Duodenal mucosa (tissue), 2 donors: ENCODE measurements around the gene PLCB1.

Source experiments
- H3K27ac ChIP-seq: one replicate; pipeline ENCODE4 v1.7.0; 2013; ENCODE audit warnings: low read depth, low read length
- H3K27me3 ChIP-seq, 2 donors: one replicate each; pipeline ENCODE4 v1.7.0; 2013; ENCODE audit warnings: low read length in 2 of 2, control low read depth in 1 of 2; ENCODE audit not compliant: insufficient read depth in 2 of 2, control insufficient read depth in 1 of 2
- H3K36me3 ChIP-seq, 2 donors: one replicate each; pipeline ENCODE4 v1.7.0; 2013; ENCODE audit warnings: low read length in 2 of 2, control low read depth in 1 of 2; ENCODE audit not compliant: insufficient read depth in 2 of 2, control insufficient read depth in 1 of 2
- H3K4me1 ChIP-seq, 2 donors: one replicate each; pipeline ENCODE4 v1.7.0; 2013; ENCODE audit warnings: low read length in 2 of 2, control low read depth in 1 of 2; ENCODE audit not compliant: insufficient read depth in 2 of 2, control insufficient read depth in 1 of 2
- H3K4me3 ChIP-seq, 2 donors: one replicate each; pipeline ENCODE4 v1.7.0; 2013; ENCODE audit warnings: low read length in 2 of 2, low read depth in 1 of 2
- H3K9ac ChIP-seq, 2 donors: one replicate each; pipeline ENCODE4 v1.7.0; 2013; ENCODE audit warnings: low read length in 2 of 2, low read depth in 1 of 2
- H3K9me3 ChIP-seq, 2 donors: one replicate each; pipeline ENCODE4 v1.7.0; 2013; ENCODE audit warnings: low read length in 2 of 2, control low read depth in 1 of 2; ENCODE audit not compliant: control insufficient read depth in 1 of 2

The PLCB1 gene

DNA sequence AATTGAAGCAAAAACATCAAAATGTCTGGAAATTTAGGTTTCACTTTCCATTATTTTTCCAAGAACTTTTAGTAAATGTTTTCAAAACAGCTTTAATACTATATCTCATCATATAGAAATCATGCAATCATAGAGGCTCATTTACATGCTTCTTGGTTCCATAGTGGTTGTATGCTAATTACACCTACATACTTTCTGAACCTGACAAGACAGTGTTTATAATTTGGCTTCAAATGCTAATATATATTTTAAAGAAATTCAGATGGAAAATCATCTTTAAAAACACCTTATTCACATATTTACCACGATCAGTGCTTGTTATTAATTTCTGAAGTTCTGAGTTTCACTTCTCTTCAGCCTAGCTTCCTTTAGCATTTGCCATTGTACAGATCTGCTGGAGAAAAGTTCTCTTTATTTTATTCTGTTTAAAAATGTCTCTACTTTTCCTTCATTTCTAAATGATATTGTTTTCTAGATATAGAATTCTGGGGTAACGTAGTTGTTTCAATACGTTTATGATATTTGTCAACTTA lies 89.9 kb downstream of the PLCB1 start:
- Histone ChIP-seq H3K4me1 (no peaks in the 10 kb centered on the region), H3K36me3 (no peaks in the 10 kb centered on the region), H3K9me3 (no peaks in the 10 kb centered on the region), H3K27me3 (no peaks in the 10 kb centered on the region), H3K4me3 (no peak overlapping the region), H3K9ac (no peak overlapping the region), H3K27ac (no peak overlapping the region)

DNA sequence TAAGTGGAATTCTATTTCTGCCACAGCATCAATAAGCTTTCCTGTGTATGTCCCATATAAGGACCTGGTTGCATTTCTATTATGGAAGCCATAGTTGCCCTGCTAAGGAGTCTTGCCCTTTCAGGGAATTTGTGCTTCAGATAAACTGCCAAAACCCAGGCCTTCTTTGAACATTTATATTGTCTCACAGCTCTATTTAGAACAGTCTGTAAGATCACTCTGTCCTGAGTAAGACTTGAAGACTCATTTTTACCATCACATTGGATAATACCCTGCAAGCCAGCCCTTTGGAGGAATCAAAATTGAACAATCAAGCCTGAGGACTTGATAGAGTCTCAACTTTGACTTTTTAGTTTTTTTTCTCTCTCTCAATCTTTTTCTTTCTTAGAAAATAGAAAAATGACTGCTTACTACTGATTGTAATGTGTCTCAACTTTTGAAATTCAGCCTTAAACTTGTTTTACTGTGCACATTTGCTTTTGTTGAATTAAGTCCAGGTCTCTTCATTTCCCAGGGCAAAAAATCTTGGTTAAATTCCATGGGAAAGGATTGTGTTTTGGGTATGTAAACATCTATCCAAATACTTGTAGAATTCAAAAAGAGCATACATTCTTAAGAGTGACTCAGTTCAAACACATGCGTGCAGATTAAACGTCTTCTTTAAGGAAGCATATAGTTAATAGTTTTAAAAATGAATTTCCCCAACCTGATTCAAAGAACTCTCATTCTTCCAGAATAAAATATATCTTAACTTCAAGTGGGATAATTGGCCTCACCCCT lies 91.2 kb downstream of the PLCB1 start:
- Histone ChIP-seq H3K9ac (no peak overlapping the region), H3K4me3 (no peak overlapping the region), H3K9me3 (no peaks in the 10 kb centered on the region), H3K27ac (no peak overlapping the region), H3K36me3 (no peaks in the 10 kb centered on the region), H3K27me3 (no peaks in the 10 kb centered on the region), H3K4me1 (no peaks in the 10 kb centered on the region)

DNA sequence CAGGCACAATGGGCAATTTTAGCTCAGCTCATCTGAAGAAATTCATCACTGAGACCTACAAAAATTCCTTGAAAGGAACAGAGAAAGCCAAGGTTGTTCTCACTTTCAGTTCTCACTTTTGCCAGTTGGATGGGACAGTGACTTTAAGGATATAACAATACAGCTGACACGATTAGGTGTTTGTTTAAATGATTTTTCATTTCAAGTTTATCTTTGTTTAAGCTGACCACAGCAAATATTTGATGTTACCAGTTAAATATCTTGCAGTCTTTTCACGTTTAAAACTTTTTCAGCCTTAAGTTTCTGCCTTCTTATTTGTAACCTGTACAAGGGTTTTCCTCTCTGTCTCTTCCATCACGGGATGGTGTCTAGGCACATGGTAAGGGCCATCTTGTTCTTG lies 93.6 kb downstream of the PLCB1 start:
- Histone ChIP-seq H3K4me3 (no peak overlapping the region), H3K9ac (no peak overlapping the region), H3K4me1 (no peaks in the 10 kb centered on the region), H3K36me3 (no peaks in the 10 kb centered on the region), H3K27me3 (no peaks in the 10 kb centered on the region), H3K27ac (no peak overlapping the region), H3K9me3 (no peaks in the 10 kb centered on the region)

DNA sequence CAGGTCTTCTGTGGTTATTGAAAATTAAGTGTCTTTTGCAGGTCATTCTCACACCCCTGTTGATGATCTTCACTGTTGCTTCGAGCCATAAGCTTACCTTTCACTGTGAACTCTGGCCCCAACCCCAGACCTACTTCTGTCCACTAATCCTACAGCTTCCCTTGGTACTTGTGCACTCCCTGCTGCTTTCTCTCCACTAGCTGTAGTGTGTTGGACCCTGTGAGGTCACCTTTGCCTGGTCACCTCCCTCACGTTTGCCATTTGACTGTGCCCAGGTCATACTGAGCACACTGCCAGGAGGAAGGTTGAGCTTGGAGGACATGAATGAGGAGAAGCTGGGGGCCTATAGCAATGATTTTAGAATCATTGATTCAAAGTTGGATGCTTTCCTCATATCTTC lies 94.0 kb downstream of the PLCB1 start:
- no peaks in the 10 kb centered on the region for H3K36me3 ChIP-seq
- H3K27ac ChIP-seq: no peak overlapping the region
- no peak overlapping the region for H3K4me3 ChIP-seq
- H3K27me3 ChIP-seq: no peaks in the 10 kb centered on the region
- no peak overlapping the region for H3K9ac ChIP-seq
- no peaks in the 10 kb centered on the region for H3K9me3 ChIP-seq
- no peaks in the 10 kb centered on the region for H3K4me1 ChIP-seq

GRCh38 chr20:8227293-8227692 lies 95.2 kb downstream of the PLCB1 start:
- Histone ChIP-seq H3K4me1 (no peaks in the 10 kb centered on the region), H3K27me3 (no peaks in the 10 kb centered on the region), H3K27ac (no peak overlapping the region), H3K4me3 (no peak overlapping the region), H3K36me3 (no peaks in the 10 kb centered on the region), H3K9me3 (no peaks in the 10 kb centered on the region), H3K9ac (no peak overlapping the region)

DNA sequence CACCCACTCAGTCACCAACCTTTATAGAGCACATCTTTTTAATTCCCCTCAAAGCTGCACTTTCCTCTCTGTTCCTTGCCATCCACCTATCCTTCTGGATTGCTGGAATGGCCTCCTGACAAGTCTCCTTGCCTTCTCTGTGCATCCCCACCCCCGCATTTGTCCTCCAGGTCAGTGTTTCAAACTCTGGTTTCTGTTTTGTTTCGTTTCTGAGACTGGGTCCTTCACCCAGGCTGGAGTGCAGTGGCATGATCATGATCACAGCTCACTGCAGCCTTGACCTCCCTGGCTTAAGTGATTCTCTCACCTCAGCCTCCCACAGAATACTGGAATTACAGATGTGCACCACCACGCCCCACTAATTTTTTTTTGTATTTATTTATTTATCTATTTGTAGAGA lies 96.2 kb downstream of the PLCB1 start:
- Histone ChIP-seq H3K9me3 (no peaks in the 10 kb centered on the region), H3K9ac (no peak overlapping the region), H3K4me3 (peak overlapping the region in 1 of 2 donors; percentile 36), H3K36me3 (no peaks in the 10 kb centered on the region), H3K27ac (no peak overlapping the region), H3K4me1 (no peaks in the 10 kb centered on the region), H3K27me3 (no peaks in the 10 kb centered on the region)

DNA sequence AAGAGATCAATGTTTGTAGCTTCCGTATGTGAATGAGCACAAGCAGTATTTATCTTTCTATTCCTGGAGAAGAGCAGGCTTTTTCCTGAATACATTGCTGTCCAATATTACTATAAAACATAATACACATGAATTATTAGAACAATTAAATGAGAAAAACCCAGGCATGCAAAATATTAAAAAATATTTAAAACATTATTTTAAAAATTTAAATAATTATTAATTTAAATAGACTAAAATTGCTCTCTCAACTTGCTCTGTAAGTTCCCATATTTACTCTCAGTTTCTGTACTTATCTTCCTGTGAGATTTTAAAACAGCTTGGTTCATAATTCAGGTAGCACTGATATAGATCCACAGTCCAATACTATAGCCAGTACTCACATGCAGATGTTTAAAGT lies 97.0 kb downstream of the PLCB1 start:
- Histone ChIP-seq H3K27me3 (no peaks in the 10 kb centered on the region), H3K9ac (no peak overlapping the region), H3K9me3 (no peaks in the 10 kb centered on the region), H3K4me3 (no peak overlapping the region), H3K27ac (no peak overlapping the region), H3K36me3 (no peaks in the 10 kb centered on the region), H3K4me1 (no peaks in the 10 kb centered on the region)

GRCh38 chr20:8231038-8231437 lies 99.0 kb downstream of the PLCB1 start:
- Histone ChIP-seq H3K4me1 (no peaks in the 10 kb centered on the region), H3K27ac (no peak overlapping the region), H3K9me3 (no peaks in the 10 kb centered on the region), H3K36me3 (no peaks in the 10 kb centered on the region), H3K9ac (no peak overlapping the region), H3K4me3 (no peak overlapping the region), H3K27me3 (no peaks in the 10 kb centered on the region)

GRCh38 chr20:8232332-8232731 lies 100.3 kb downstream of the PLCB1 start:
- H3K27ac ChIP-seq: no peak overlapping the region
- no peaks in the 10 kb centered on the region for H3K4me1 ChIP-seq
- no peaks in the 10 kb centered on the region for H3K27me3 ChIP-seq
- no peak overlapping the region for H3K4me3 ChIP-seq
- H3K9me3 ChIP-seq: no peaks in the 10 kb centered on the region
- no peaks in the 10 kb centered on the region for H3K36me3 ChIP-seq
- H3K9ac ChIP-seq: no peak overlapping the region

GRCh38 chr20:8234580-8234979 lies 102.5 kb downstream of the PLCB1 start:
- Histone ChIP-seq H3K27me3 (no peaks in the 10 kb centered on the region), H3K27ac (no peak overlapping the region), H3K9me3 (no peaks in the 10 kb centered on the region), H3K9ac (no peak overlapping the region), H3K36me3 (no peaks in the 10 kb centered on the region), H3K4me3 (no peak overlapping the region), H3K4me1 (no peaks in the 10 kb centered on the region)
